Kidney (tissue), 14 donors: Measurements from ENCODE around the gene BEND6. TPM values are rescaled to one million over a fixed set of nuclear protein-coding genes. Genes with fewer than 3 reads are reported as not detected.

ENCODE experiments used
- DNase-seq, 5 donors: peaks; one replicate each; pipeline ENCODE4 v3.0.0-alpha.2; 2013 to 2020
- FAIRE-seq: peaks from 2 replicates; lab custom pipeline; 2012; peaks lifted over from hg19 to GRCh38; lab: Jason Lieb, UNC
- H3K27ac ChIP-seq, 2 donors: one replicate each; pipeline ENCODE4 v1.7.0; 2013; ENCODE audit warnings: low read depth in 2 of 2, low read length in 2 of 2, inconsistent platforms in 1 of 2
- H3K27me3 ChIP-seq: one replicate; pipeline ENCODE4 v1.7.1; 2013; ENCODE audit warnings: low read length, inconsistent platforms; ENCODE audit not compliant: control insufficient read depth, insufficient read depth
- H3K36me3 ChIP-seq, 3 donors: one replicate each; pipeline versions ENCODE4 v1.7.0 to v1.7.1; 2013; ENCODE audit warnings: low read length in 3 of 3, control low read depth in 1 of 3, inconsistent platforms in 1 of 3; ENCODE audit not compliant: insufficient read depth in 3 of 3, control insufficient read depth in 2 of 3
- H3K4me1 ChIP-seq, 3 donors: one replicate each; pipeline versions ENCODE4 v1.7.0 to v1.7.1; 2013; ENCODE audit warnings: low read length in 3 of 3, inconsistent platforms in 1 of 3, low read depth in 1 of 3; ENCODE audit not compliant: control insufficient read depth in 2 of 3, insufficient read depth in 2 of 3
- H3K4me3 ChIP-seq, 3 donors: one replicate each; pipeline versions ENCODE4 v1.7.0 to v1.8.1; 2013; ENCODE audit warnings: low read length in 3 of 3, control low read depth in 1 of 3, inconsistent platforms in 1 of 3
- H3K9ac ChIP-seq, 3 donors: one replicate each; pipeline versions ENCODE4 v1.7.0 to v1.7.1; 2013; ENCODE audit warnings: low read length in 3 of 3, control low read depth in 1 of 3, inconsistent platforms in 1 of 3
- H3K9me3 ChIP-seq, 3 donors: one replicate each; pipeline versions ENCODE4 v1.7.0 to v1.7.1; 2013; ENCODE audit warnings: low read length in 3 of 3, control low read depth in 1 of 3, inconsistent platforms in 1 of 3; ENCODE audit not compliant: control insufficient read depth in 2 of 3, insufficient read depth in 1 of 3
- intact Hi-C: fragments of 100-400 bp; cut with DNase I; formaldehyde crosslinking; loops from one replicate; pipeline ENCODE4 v1.11.1; 2022
- polyA plus RNA-seq: library from polyadenylated mRNA; stranded (reverse); fragments of 350-450 nt; fragmentation: Illumina TruSeq; extraction: RNeasy Lipid Tissue Mini Kit (QIAGEN cat#74804); gene quantifications from one replicate; pipeline ENCODE4 v1.2.3, GENCODE V29; 2014; ENCODE audit warnings: low read depth, low replicate concordance; ENCODE audit not compliant: insufficient read depth
- total RNA-seq: library from RNA; stranded (reverse); fragmentation: NEBNext Ultra II Directional; extraction: Animal tissue kit (Norgen Biotek cat#: 25700); gene quantifications from one replicate; pipeline ENCODE4 v1.2.1, GENCODE V29; 2021
- TF ChIP-seq, protein P1 (sequence below): IDR thresholded peaks from 3 replicates; pipeline ENCODE4 v1.5.1; 2012; ENCODE audit warnings: mild to moderate bottlenecking, moderate library complexity, borderline replicate concordance; ENCODE audit not compliant: insufficient read depth; ENCODE audit errors: extremely low read depth
- donor health status: control.
- donor health status: control.
- donor health status: control.
- donor health status: control.
- donor health status: control.
- donor health status: DM: yes; HTN: yes; CAD: no.
- donor health status: Normal renal cell carcinoma (clear cell type).

Gene BEND6
- total and polyA plus RNA-seq, 2 donors from 2014 or later = 0.72 to 0.86 TPM

DNA sequence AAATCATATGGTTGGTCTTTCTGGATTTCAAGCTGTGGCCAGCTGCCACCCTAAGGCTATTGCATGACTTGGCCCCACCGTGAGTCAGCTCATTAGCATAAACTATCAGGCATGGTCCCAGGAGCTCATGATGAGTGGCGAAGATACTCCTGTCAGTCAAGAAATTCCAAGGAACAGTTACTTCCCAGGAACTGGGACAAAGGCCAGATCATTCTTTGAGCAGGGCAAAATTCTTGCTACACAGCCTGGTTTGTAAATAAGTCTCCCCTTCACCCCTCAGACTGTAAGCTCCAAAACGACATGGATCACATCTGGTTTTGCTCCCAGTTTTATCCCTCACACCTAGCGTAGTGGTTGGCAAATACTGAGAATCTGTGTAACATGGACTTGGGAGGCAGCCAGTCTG is 58.6 kb downstream of the BEND6 start:
- no peak for FAIRE-seq
- no peaks in the 10 kb centered on the region for H3K27me3 ChIP-seq
- H3K4me3 ChIP-seq = no peak overlapping the region
- H3K36me3 ChIP-seq = no peaks in the 10 kb centered on the region
- TF ChIP-seq, protein P1, sequence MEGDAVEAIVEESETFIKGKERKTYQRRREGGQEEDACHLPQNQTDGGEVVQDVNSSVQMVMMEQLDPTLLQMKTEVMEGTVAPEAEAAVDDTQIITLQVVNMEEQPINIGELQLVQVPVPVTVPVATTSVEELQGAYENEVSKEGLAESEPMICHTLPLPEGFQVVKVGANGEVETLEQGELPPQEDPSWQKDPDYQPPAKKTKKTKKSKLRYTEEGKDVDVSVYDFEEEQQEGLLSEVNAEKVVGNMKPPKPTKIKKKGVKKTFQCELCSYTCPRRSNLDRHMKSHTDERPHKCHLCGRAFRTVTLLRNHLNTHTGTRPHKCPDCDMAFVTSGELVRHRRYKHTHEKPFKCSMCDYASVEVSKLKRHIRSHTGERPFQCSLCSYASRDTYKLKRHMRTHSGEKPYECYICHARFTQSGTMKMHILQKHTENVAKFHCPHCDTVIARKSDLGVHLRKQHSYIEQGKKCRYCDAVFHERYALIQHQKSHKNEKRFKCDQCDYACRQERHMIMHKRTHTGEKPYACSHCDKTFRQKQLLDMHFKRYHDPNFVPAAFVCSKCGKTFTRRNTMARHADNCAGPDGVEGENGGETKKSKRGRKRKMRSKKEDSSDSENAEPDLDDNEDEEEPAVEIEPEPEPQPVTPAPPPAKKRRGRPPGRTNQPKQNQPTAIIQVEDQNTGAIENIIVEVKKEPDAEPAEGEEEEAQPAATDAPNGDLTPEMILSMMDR = no peak
- no peak overlapping the region for H3K27ac ChIP-seq
- no peaks in the 10 kb centered on the region for H3K9me3 ChIP-seq
- intact Hi-C loops = no loop called here
- no peak overlapping the region for H3K9ac ChIP-seq
- DNase-seq = no peak
- no peaks in the 10 kb centered on the region for H3K4me1 ChIP-seq

DNA sequence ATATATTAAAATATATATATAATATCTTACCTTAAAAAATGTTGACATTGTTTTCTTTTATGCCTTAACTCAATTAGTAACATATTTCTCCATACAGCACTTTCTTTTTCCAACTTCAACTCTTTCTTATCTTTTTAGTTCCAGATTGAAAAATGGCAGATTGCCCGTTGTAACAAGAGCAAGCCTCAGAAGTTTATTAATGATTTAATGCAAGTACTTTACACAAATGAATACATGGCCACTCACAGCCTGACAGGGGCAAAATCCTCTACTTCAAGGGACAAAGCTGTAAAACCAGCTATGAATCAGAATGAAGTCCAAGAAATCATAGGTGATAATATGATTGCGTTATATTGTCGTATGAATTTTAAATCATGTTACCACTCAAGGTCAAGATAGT is 62.2 kb downstream of the BEND6 start:
- Histone ChIP-seq H3K9ac (no peak overlapping the region), H3K4me3 (no peak overlapping the region), H3K36me3 (no peaks in the 10 kb centered on the region), H3K9me3 (no peaks in the 10 kb centered on the region), H3K4me1 (no peaks in the 10 kb centered on the region), H3K27me3 (no peaks in the 10 kb centered on the region), H3K27ac (no peak overlapping the region)
- peak in 1 of 5 donors; percentile 57 for DNase-seq
- no peak for FAIRE-seq
- intact Hi-C loops = no loop called here
- TF ChIP-seq, protein P1 = no peak

DNA sequence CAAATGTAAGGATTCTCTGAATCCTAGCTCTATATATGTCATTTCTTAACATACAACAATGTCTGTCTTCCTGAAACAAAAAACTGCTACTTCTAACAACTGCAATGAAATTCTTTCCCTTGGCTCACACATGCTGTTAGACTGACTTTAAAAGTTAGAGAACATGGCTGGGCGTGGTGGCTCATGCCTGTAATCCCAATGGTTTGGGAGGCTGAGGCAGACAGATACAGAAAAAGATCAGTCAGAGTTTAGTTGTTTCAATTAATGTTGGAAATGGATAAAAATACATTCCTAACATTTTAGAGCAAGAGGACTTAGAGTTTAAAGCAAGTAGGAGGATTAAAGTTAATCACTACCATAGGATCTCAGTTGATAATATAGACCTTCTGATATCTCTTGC is 62.9 kb downstream of the BEND6 start:
- no peaks in the 10 kb centered on the region for H3K27me3 ChIP-seq
- DNase-seq = no peak
- TF ChIP-seq, protein P1 = no peak
- no peaks in the 10 kb centered on the region for H3K4me1 ChIP-seq
- FAIRE-seq = no peak
- no peak overlapping the region for H3K9ac ChIP-seq
- H3K27ac ChIP-seq = no peak overlapping the region
- intact Hi-C loops = no loop called here
- no peak overlapping the region for H3K4me3 ChIP-seq
- H3K36me3 ChIP-seq = no peaks in the 10 kb centered on the region
- no peaks in the 10 kb centered on the region for H3K9me3 ChIP-seq

DNA sequence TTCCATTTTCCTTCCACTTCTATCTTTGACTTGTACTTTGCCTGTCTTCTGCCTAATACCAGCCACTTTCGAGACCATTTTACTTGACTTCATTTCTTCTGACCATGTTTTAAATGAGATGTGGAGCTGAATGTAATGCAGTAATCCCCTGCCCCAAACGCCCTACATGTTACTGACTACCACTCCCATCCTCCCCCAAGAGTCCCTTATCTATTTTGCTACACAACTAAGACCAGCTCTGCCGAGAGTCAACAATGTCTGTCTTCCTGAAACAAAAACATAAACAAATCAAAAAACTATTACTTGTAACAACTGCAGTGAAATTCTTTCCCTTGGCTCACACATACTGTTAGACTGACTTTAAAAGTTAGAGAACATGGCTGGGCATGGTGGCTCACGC is 64.5 kb downstream of the BEND6 start:
- no peaks in the 10 kb centered on the region for H3K9me3 ChIP-seq
- H3K27me3 ChIP-seq = no peaks in the 10 kb centered on the region
- no peak overlapping the region for H3K27ac ChIP-seq
- no peak for FAIRE-seq
- H3K36me3 ChIP-seq = no peaks in the 10 kb centered on the region
- no peak overlapping the region for H3K9ac ChIP-seq
- DNase-seq = no peak
- no peaks in the 10 kb centered on the region for H3K4me1 ChIP-seq
- intact Hi-C loops = no loop called here
- TF ChIP-seq, protein P1 = no peak
- H3K4me3 ChIP-seq = no peak overlapping the region
